Thymus (tissue), 11 donors: ENCODE results near the gene PHLDB2. TPM values are rescaled to one million over a fixed set of nuclear protein-coding genes. Genes with fewer than 3 reads are reported as not detected.

Experiments
- DNase-seq, 9 donors: peaks; one replicate each; pipeline ENCODE4 v3.0.0-alpha.2; 2013; ENCODE audit warnings: low spot score in 9 of 9, low read depth in 6 of 9, missing footprints in 1 of 9
- H3K27ac ChIP-seq, 2 donors: one replicate each; pipeline ENCODE4 v1.5.1; 2013; ENCODE audit warnings: control low read depth in 1 of 2, low read depth in 1 of 2, low read length in 1 of 2, mild to moderate bottlenecking in 1 of 2, moderate library complexity in 1 of 2
- H3K27me3 ChIP-seq, 2 donors: one replicate each; pipeline ENCODE4 v1.5.1; 2013; ENCODE audit warnings: low read length in 1 of 2; ENCODE audit not compliant: control insufficient read depth in 2 of 2, insufficient read depth in 1 of 2
- H3K36me3 ChIP-seq, 2 donors: one replicate each; pipeline ENCODE4 v1.5.1; 2013; ENCODE audit warnings: low read length in 1 of 2, mild to moderate bottlenecking in 1 of 2, moderate library complexity in 1 of 2; ENCODE audit not compliant: control insufficient read depth in 2 of 2, insufficient read depth in 2 of 2
- H3K4me1 ChIP-seq, 2 donors: one replicate each; pipeline ENCODE4 v1.5.1; 2013; ENCODE audit warnings: low read length in 2 of 2; ENCODE audit not compliant: control insufficient read depth in 2 of 2, insufficient read depth in 2 of 2
- H3K4me3 ChIP-seq, 2 donors: one replicate each; pipeline ENCODE4 v1.5.1; 2013; ENCODE audit warnings: low read length in 2 of 2, control low read depth in 1 of 2, mild to moderate bottlenecking in 1 of 2
- H3K9me3 ChIP-seq, 2 donors: one replicate each; pipeline ENCODE4 v1.5.1; 2013; ENCODE audit warnings: low read length in 1 of 2, mild to moderate bottlenecking in 1 of 2; ENCODE audit not compliant: control insufficient read depth in 2 of 2, insufficient read depth in 1 of 2
- WGBS: extraction: QIAGEN DNeasy Blood & Tissue Kit; methylation state at CpG from one replicate; pipeline ENCODE4 v1.1.7; 2013; 5-methylcytosine and 5-hydroxymethylcytosine counted together
- polyA plus RNA-seq: library from polyadenylated mRNA; stranded (reverse); fragments of 200-250 nt; gene quantifications from one replicate; pipeline ENCODE4 v1.2.3, GENCODE V29; 2013
- total RNA-seq: library from RNA; stranded (reverse); fragments of 120-200 nt; gene quantifications from one replicate; pipeline ENCODE4 v1.2.4, GENCODE V29; 2013
- donor health status: healthy.

PHLDB2 gene
- total and polyA plus RNA-seq, 2 donors: 7.5 to 37.8 TPM

DNA sequence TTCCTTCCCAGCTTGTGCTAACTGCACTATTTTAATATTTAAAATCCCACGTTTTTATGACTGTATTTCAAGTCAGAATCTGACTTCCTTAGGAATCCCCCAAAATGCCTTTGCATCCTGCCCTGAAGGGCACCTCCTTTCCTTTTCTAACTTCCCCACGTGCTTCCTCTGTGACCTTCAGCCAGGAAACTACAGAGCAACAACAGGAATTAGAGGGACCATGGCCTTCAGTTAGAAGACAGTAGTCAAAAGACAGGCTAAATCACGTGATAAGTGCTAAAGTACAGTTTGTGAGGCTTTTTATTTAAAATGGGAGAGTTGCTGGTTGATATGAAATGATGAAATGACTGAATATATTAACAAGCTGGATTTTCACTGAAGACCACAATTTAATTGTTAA, 108.0 kb downstream of the PHLDB2 start:
- DNase-seq: no peak
- Histone ChIP-seq H3K27ac (no peak overlapping the region), H3K4me1 (peaks cover 9 to 19% of the 10 kb centered on the region in 2 donors), H3K36me3 (no peaks in the 10 kb centered on the region), H3K27me3 (no peaks in the 10 kb centered on the region), H3K9me3 (no peaks in the 10 kb centered on the region), H3K4me3 (no peak overlapping the region)
- 59% methylated on average over 3 of the region's 3 CpGs for WGBS

DNA sequence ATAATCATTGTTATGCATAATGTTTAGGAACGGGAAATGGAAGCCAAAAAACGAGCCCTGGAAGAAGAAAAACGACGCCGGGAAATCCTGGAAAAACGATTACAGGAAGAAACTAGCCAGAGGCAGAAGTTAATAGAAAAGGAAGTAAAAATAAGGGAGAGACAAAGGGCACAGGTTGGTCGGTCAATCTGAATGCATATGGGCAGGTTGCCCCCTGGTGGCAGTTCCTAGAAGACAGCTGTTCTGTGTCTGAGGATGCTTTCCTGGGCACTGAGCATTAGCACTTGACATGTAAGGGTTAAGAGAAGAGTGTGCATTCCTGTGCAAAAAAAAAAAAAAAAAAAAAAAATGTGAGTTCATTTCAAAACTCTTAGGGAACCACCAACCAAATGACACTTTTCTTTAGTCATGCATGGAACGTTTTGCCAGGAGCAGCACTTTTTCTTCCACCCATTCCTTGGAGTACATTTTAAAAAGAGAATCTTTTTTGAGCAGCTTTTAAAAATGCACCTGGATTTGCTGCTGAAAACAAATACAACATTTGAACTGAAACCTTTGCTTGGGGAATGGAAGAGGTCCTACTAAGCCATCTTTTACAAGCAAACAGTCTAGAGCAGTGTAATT, 108.7 kb downstream of the PHLDB2 start:
- no peaks in the 10 kb centered on the region for H3K27me3 ChIP-seq
- peaks cover 9 to 18% of the 10 kb centered on the region in 2 donors for H3K4me1 ChIP-seq
- DNase-seq: peak; percentile 47 to 90 (median 75)
- 16% methylated on average over 8 of the region's 8 CpGs for WGBS
- peak overlapping the region; percentile 4 to 25 for H3K27ac ChIP-seq
- no peaks in the 10 kb centered on the region for H3K9me3 ChIP-seq
- H3K4me3 ChIP-seq: no peak overlapping the region
- H3K36me3 ChIP-seq: no peaks in the 10 kb centered on the region

GRCh38 chr3:111968319-111969054, 109.4 kb downstream of the PHLDB2 start:
- WGBS: 64% methylated on average over 5 of the region's 5 CpGs
- H3K27me3 ChIP-seq: no peaks in the 10 kb centered on the region
- peak overlapping the region; percentile 4 to 25 for H3K27ac ChIP-seq
- no peak overlapping the region for H3K4me3 ChIP-seq
- H3K4me1 ChIP-seq: peaks cover 9 to 18% of the 10 kb centered on the region in 2 donors
- DNase-seq: peak in 3 of 9 donors; percentile 13 to 64 (median 26)
- H3K9me3 ChIP-seq: no peaks in the 10 kb centered on the region
- no peaks in the 10 kb centered on the region for H3K36me3 ChIP-seq

DNA sequence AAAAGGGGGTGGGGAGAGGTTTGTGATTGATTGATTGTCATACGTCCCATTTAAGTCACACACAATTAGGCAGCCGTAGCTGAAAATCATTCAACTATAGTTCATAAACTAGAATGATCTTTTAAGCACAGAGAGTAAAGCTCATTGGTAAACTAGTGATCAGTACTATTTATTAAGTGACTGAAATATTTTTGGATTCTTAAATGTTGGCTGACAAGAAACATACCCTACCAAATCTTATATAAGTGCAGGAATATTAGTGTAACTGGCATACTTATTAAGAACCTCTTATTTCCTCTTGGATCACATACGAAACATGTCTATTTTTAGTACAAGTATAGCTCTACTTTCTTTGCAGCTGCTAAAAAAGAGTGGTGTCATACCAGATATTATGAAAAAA, 111.3 kb downstream of the PHLDB2 start:
- 92% methylated on average over 3 of the region's 3 CpGs for WGBS
- no peak overlapping the region for H3K27ac ChIP-seq
- H3K27me3 ChIP-seq: no peaks in the 10 kb centered on the region
- no peaks in the 10 kb centered on the region for H3K36me3 ChIP-seq
- H3K4me1 ChIP-seq: peaks cover 9 to 18% of the 10 kb centered on the region in 2 donors
- H3K4me3 ChIP-seq: no peak overlapping the region
- DNase-seq: no peak
- no peaks in the 10 kb centered on the region for H3K9me3 ChIP-seq

- 96% methylated on average over 11 of the region's 11 CpGs for WGBS
- no peak for DNase-seq
- H3K9me3 ChIP-seq: no peaks in the 10 kb centered on the region
- H3K27ac ChIP-seq: no peak overlapping the region
- peaks cover 9 to 18% of the 10 kb centered on the region in 2 donors for H3K4me1 ChIP-seq
- no peaks in the 10 kb centered on the region for H3K36me3 ChIP-seq
- H3K27me3 ChIP-seq: no peaks in the 10 kb centered on the region
- no peak overlapping the region for H3K4me3 ChIP-seq
Measured at GRCh38 chr3:111971533-111972130, 112.6 kb downstream of the PHLDB2 start.

DNA sequence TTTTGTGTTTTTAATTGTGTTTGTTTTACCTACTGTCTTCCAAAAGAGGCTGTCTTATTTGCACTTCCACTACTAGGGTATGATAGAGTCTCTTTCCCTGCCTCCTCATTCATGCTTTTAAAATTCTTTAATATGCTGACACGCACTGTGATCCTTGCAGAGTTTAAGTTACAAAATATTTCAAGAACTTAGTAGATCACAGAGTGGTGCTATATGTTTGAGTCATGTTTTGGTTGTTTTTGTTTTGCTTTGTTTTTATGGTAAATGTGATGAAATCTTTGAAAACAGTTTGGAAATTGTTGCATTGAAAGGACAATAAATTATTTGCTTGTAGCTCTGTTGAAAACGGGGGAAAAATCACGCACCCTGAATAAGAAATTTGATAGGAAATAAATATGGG, 113.8 kb downstream of the PHLDB2 start:
- Histone ChIP-seq H3K36me3 (no peaks in the 10 kb centered on the region), H3K27ac (no peak overlapping the region), H3K27me3 (no peaks in the 10 kb centered on the region), H3K9me3 (no peaks in the 10 kb centered on the region), H3K4me1 (peaks cover 8 to 13% of the 10 kb centered on the region in 2 donors), H3K4me3 (no peak overlapping the region)
- no peak for DNase-seq
- WGBS: 78% methylated on average over 3 of the region's 3 CpGs

DNA sequence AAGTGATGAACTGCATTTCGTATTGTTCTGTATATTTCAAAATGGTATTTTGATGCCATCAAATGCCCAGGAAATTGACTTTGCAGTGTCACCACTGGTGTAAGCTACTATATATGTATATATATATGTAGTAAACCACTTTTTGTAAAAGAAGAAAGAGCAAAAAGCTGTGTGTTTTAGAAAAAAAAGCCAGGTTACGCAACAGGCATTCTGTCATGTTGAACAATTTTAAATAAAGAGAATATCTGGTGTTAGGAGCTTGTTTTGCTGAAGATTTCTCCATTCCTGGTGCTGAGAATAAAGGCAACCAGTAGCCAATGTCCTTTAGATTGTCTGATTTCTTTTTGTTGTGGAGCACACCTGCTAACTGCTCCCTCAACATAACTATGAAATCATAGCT, 116.1 kb downstream of the PHLDB2 start:
- H3K4me3 ChIP-seq: no peak overlapping the region
- H3K4me1 ChIP-seq: peaks cover 5 to 14% of the 10 kb centered on the region in 2 donors
- WGBS: 96% methylated on average over 2 of the region's 2 CpGs
- no peak overlapping the region for H3K27ac ChIP-seq
- H3K36me3 ChIP-seq: no peaks in the 10 kb centered on the region
- no peak for DNase-seq
- no peaks in the 10 kb centered on the region for H3K9me3 ChIP-seq
- H3K27me3 ChIP-seq: no peaks in the 10 kb centered on the region

DNA sequence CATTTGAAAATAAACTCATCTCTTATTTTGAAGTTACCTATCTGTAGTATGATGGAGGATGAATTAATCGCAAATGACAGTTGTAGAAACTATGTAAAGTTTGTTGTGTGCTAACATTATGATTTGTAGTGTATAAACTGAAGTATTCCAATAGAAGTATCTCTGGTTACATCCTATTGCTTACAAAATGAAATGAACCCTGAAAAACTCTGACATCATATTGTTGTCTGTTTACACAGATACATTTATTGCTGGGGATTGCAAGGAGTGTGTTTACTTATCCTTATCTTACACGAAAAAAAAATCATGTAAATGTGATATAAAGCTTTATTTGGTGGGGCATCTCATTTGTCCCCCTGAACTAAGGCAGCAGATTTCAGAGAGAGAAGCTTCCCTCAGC, 117.2 kb downstream of the PHLDB2 start:
- peaks cover 0 to 1% of the 10 kb centered on the region in 2 donors for H3K36me3 ChIP-seq

More for the DNA sequence above, 117.2 kb downstream of the PHLDB2 start:
- peaks cover 5 to 14% of the 10 kb centered on the region in 2 donors for H3K4me1 ChIP-seq
- DNase-seq: no peak
- 97% methylated on average over 2 of the region's 2 CpGs for WGBS
- H3K4me3 ChIP-seq: no peak overlapping the region
- H3K27me3 ChIP-seq: no peaks in the 10 kb centered on the region
- no peaks in the 10 kb centered on the region for H3K9me3 ChIP-seq
- no peak overlapping the region for H3K27ac ChIP-seq
